ENCODE data around the gene FAM181A. TPM values are rescaled to one million over a fixed set of nuclear protein-coding genes. Genes with fewer than 3 reads are reported as not detected.
A peak's percentile ranks its signal among the peaks of the same experiment; 100 is the strongest.

FAM181A gene
- total RNA-seq, 1 experiment from 2014 or later = not detected

DNA sequence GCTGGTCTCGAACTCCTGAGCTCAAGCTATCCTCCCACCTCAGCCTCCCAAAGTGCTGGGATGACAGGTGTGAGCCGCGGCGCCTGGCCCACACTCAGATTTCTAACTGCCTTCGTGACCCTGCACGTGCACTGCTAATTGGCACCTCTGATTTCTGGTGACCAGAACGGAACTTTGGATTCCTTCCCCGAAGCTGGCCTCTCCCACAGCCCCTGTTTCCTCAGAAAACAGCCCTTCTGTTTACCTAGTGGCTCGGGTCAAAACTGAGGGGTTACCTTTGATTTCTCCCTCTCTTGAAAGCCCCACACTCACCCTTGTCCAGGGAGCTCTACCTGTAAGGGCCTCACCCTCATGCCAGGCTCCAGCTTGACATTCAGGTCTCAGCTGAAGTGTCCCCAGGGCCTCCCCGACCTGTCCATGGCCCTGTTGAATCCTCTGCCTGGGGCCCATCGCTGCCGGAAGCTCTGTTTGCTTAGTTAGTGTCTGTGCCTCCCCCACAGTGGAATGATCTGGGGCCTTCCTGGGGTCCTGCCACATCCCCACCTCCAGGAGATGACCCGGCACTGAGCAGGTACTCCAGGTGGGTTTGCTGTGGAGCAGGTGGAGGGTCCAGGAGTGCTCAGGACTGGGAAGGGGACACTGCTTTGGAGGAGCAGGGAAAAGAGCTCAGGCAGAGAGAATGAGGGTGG lies 24.4 kb upstream of the FAM181A start:
- Histone ChIP-seq H3K23me2 (ENCODE audit: insufficient read length, low read depth, low read length, poor library complexity, severe bottlenecking) (no peaks in the 10 kb centered on the region), H4K8ac (replicated peaks; ENCODE audit: insufficient read length, low read depth, low read length) (no peak overlapping the region), H2AK5ac (ENCODE audit: insufficient read length, low read length) (no peak overlapping the region), H3K56ac (ENCODE audit: insufficient read length, low read depth, low read length) (no peak overlapping the region), H3K18ac (ENCODE audit: insufficient read length, low read depth, low read length) (no peak overlapping the region), H3K14ac (ENCODE audit: insufficient read depth, low read length) (no peak overlapping the region), H4K5ac (ENCODE audit: insufficient read length, low read depth, low read length) (no peak overlapping the region), H4K91ac (ENCODE audit: insufficient read length, low read depth, low read length) (no peak overlapping the region), H3K79me1 (ENCODE audit: insufficient read depth, low read depth, low read length, poor library complexity, severe bottlenecking) (no peaks in the 10 kb centered on the region), H2BK12ac (ENCODE audit: insufficient read length, low read depth, low read length) (no peak overlapping the region), H3K23ac (ENCODE audit: insufficient read length, low read depth, low read length) (no peak overlapping the region), H2BK15ac (ENCODE audit: low read depth, low read length) (no peak overlapping the region), H2AFZ (ENCODE audit: low read length) (no peak overlapping the region), H3K79me2 (ENCODE audit: insufficient read depth, low read length) (no peaks in the 10 kb centered on the region), H2BK20ac (ENCODE audit: low read depth, low read length, poor library complexity, severe bottlenecking) (no peak overlapping the region), H3T11ph (ENCODE audit: low read length) (no peak overlapping the region), H3K4me2 (ENCODE audit: insufficient read depth, insufficient read length, low read length) (no peak overlapping the region), H2BK120ac (ENCODE audit: low read depth, low read length, poor library complexity, severe bottlenecking) (no peak overlapping the region), H4K20me1 (ENCODE audit: control insufficient read depth, insufficient read depth, insufficient read length) (no peaks in the 10 kb centered on the region), H3K9me3 (ENCODE audit: control insufficient read depth, low read depth, low read length) (no peaks in the 10 kb centered on the region), H3K9ac (ENCODE audit: extremely low read depth, insufficient read length, low read length) (no peak overlapping the region), H2BK5ac (ENCODE audit: insufficient read length, low read length) (no peak overlapping the region), H3K4ac (ENCODE audit: low read depth, low read length) (no peak overlapping the region), H3K27me3 (ENCODE audit: insufficient read depth, low read length) (no peaks in the 10 kb centered on the region), H3K4me1 (ENCODE audit: insufficient read depth, low read length) (no peaks in the 10 kb centered on the region), H3K27ac (ENCODE audit: insufficient read length, low read depth, low read length) (no peak overlapping the region)
- Mint-ChIP-seq H3K9me3 (no peaks in the 10 kb centered on the region), H3K4me3 (no peak overlapping the region), H3K4me1 (peaks cover 14 to 17% of the 10 kb centered on the region in 2 experiments), H3K27me3 (ENCODE audit: low read depth) (peaks cover 1% of the 10 kb centered on the region), H3K36me3 (ENCODE audit: insufficient read depth in 1 of 3, low read depth in 3 of 3) (no peaks in the 10 kb centered on the region), H3K27ac (peak overlapping the region in 1 of 3 experiments; percentile 23; a peak in 1 of 7 replicates)
- no peak for TF ChIP-seq CTCF (conservative IDR thresholded peaks at IDR 0.05)
- WGBS (ENCODE audit: extremely low coverage, insufficient read length, low lambda C conversion rate) = no CpG with 5 or more reads among the region's 13 CpGs
- no peak for DNase-seq

All from H9 (cell line).